ENCODE measurements around the gene IPMK. TPM values are rescaled to one million over a fixed set of nuclear protein-coding genes. Genes with fewer than 3 reads are reported as not detected.

IPMK gene
- total and polyA plus RNA-seq, 9 of the 15 experiments (the other 6 are each of a cell fraction or from before 2014, with no cell fraction given), result 0.98 to 4.4 (median 2.7) TPM

GRCh38 chr10:58184120-58184670 lies 83.5 kb downstream of the IPMK start (continued):
- no peak for TF ChIP-seq ZZZ3 (IDR thresholded peaks at IDR 0.05)
- TF ChIP-seq, protein P1, sequence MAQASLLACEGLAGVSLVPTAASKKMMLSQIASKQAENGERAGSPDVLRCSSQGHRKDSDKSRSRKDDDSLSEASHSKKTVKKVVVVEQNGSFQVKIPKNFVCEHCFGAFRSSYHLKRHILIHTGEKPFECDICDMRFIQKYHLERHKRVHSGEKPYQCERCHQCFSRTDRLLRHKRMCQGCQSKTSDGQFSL (CRISPR knock-in tag; IDR thresholded peaks at IDR 0.05), result no peak
- TF ChIP-seq, protein P1 (tag; IDR thresholded peaks at IDR 0.05), result no peak

DNA sequence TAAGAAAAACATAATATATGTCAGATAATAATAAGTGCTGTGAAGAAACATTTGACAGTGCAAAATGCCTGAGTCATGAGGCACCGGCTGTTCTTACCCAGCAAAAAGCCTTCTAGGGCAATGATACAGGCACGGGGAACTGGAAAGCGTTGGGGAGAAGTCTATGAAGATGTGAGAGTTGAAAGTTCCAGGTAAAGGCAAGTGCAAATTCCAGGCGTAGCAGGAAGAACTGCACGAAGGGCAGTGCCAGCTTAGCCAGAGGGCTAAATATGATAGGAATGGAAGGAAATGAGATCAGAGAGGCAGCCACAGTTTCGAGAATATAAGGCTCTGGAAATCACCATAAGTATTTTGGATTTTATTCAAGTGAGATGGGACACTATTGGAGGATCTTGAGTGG lies 87.0 kb downstream of the IPMK start:
- Histone ChIP-seq H3K4me3 (no peak overlapping the region), H3K36me3 (ENCODE audit: control insufficient read depth, insufficient read depth, low read length) (no peaks in the 10 kb centered on the region), H3K79me2 (ENCODE audit: control insufficient read depth, insufficient read depth, low read length) (no peaks in the 10 kb centered on the region), H2AFZ (ENCODE audit: low read depth, low read length) (peak overlapping the region; percentile 69; the same call in 1 of the 2 replicates), H3K27ac (ENCODE audit: extremely low read depth, low read depth, low read length) (no peak overlapping the region), H3K27me3 (ENCODE audit: control insufficient read depth in 2 of 2, insufficient read depth in 2 of 2, low read length in 2 of 2) (no peaks in the 10 kb centered on the region; a peak in 1 of 5 replicates), H3K9me3 (replicated peaks; ENCODE audit: control insufficient read depth, insufficient read depth, low read depth, low read length) (no peaks in the 10 kb centered on the region), H3K4me1 (replicated peaks in 1 of 2; ENCODE audit: control insufficient read depth in 2 of 2, insufficient read depth in 2 of 2, low read length in 2 of 2) (peaks cover 0 to 16% of the 10 kb centered on the region in 2 experiments; a peak in 2 of 5 replicates), H3K9me1 (ENCODE audit: control insufficient read depth, insufficient read depth, low read length) (peaks cover 4% of the 10 kb centered on the region), H4K20me1 (replicated peaks; ENCODE audit: control insufficient read depth, insufficient read depth, low read length) (no peaks in the 10 kb centered on the region), H3K9ac (ENCODE audit: insufficient read depth in 1 of 2, low read depth in 2 of 2, low read length in 2 of 2) (no peak overlapping the region), H3K4me2 (ENCODE audit: insufficient read depth, low read length) (peak overlapping the region; percentile 15; the same call in 1 of the 2 replicates)
- 11% methylated on average over 6 of the region's 6 CpGs for WGBS (ENCODE audit: insufficient coverage, low coverage, missing lambda C conversion rate)
- FAIRE-seq (no peak), DNase-seq (ENCODE audit: extremely low read depth in 1 of 4, low spot score in 3 of 4) (peak in 1 of 4 experiments; percentile 9), ATAC-seq (peak; percentile 49)
- ChIA-PET CTCF (ENCODE audit: low intra/inter-chr PET ratio) (no interaction called here), POLR2A (no interaction called here)
- in situ Hi-C loops (cut with MboI), result loop anchor here (5.0 to 10.0 kb wide), 2 partner anchors 92 to 204 kb away; partner anchors contain the start of gene TFAM
- no TSS peak for BruUV-seq (replicated peaks)
- TF ChIP-seq ZNF253 (CRISPR knock-in tag; conservative IDR thresholded peaks at IDR 0.05) (no peak), RBFOX2 (IDR thresholded peaks at IDR 0.05; ENCODE audit: low read depth, low read length) (no peak), MAFK (IDR thresholded peaks at IDR 0.05; ENCODE audit: low read length) (peak; percentile 35; the same call in 1 of the 2 replicates), MAFF (IDR thresholded peaks at IDR 0.05; ENCODE audit: low read length) (peak; percentile 31; the same call in 1 of the 2 replicates), HDAC1 (IDR thresholded peaks at IDR 0.05) (no peak), C11orf30 (IDR thresholded peaks at IDR 0.05; ENCODE audit: low read depth) (peak; percentile 39; the same call in 1 of the 2 replicates), SETDB1 (IDR thresholded peaks at IDR 0.05; ENCODE audit: low read length) (no peak), ELK3 (CRISPR knock-in tag; IDR thresholded peaks at IDR 0.05) (no peak), ZNF143 (CRISPR knock-in tag; IDR thresholded peaks at IDR 0.05) (no peak), MAFG (tag; conservative IDR thresholded peaks at IDR 0.05) (peak; percentile 62), MYBL2 (IDR thresholded peaks at IDR 0.05; ENCODE audit: low read depth) (no peak), MYBL2 (CRISPR knock-in tag; IDR thresholded peaks at IDR 0.05; ENCODE audit: borderline replicate concordance) (no peak), ZNF316 (IDR thresholded peaks at IDR 0.05) (peak; percentile 59), NFE2 (IDR thresholded peaks at IDR 0.05; ENCODE audit: low read depth) (peak; percentile 47), ZFP36 (IDR thresholded peaks at IDR 0.05; ENCODE audit: low read depth, low read length, partially characterized antibody) (no peak)
- TF ChIP-seq, protein P2, sequence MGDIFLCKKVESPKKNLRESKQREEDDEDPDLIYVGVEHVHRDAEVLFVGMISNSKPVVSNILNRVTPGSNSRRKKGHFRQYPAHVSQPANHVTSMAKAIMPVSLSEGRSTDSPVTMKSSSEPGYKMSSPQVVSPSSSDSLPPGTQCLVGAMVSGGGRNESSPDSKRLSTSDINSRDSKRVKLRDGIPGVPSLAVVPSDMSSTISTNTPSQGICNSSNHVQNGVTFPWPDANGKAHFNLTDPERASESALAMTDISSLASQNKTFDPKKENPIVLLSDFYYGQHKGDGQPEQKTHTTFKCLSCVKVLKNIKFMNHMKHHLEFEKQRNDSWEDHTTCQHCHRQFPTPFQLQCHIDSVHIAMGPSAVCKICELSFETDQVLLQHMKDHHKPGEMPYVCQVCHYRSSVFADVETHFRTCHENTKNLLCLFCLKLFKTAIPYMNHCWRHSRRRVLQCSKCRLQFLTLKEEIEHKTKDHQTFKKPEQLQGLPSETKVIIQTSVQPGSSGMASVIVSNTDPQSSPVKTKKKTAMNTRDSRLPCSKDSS (IDR thresholded peaks at IDR 0.05; ENCODE audit: low read depth, partially characterized antibody), result no peak
- TF ChIP-seq, protein P3, sequence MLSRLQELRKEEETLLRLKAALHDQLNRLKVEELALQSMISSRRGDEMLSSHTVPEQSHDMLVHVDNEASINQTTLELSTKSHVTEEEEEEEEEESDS (CRISPR knock-in tag; IDR thresholded peaks at IDR 0.05), result no peak
- intact Hi-C loops (cut with micrococcal nuclease), result no loop called here
